ENCODE data around the gene SSR1. TPM values are rescaled to one million over a fixed set of nuclear protein-coding genes. Genes with fewer than 3 reads are reported as not detected.

Gene SSR1
- polyA plus RNA-seq, 1 experiment = 375 TPM

DNA sequence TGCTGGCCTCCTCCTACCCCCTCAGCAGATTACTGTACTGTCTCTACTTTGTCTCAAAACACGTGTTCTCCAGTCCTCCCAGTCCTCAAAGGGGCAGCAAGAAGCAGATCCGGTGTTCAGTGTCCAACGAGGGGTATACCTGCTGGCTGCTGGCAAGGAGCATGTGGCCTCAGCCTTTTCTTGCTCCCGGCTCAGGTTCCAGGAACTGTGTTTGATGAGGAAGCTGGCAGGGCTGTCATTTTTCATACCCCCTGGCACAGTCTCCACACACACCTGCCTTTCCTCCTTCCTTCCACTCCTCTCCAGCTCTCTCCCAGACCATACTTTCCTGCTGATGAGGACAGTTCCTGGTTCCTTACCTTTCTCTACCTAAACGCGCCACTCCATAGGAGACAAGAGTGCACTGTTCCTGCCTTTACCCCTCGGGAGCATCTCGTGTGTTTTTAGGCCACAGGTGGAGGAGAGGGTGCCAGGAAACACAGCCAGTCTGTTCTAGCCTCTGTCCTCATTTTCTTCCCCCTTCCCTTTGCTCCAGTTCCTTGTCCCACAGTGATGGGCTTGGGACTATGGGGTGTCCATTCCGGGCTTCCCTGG lies 77.2 kb downstream of the SSR1 start:
- no peaks in the 10 kb centered on the region for H3K27me3 ChIP-seq (ENCODE audit: control insufficient read depth, insufficient read depth, low read length)
- no peak overlapping the region for H3K27ac ChIP-seq (ENCODE audit: low read depth, low read length)
- TF ChIP-seq, protein P1, sequence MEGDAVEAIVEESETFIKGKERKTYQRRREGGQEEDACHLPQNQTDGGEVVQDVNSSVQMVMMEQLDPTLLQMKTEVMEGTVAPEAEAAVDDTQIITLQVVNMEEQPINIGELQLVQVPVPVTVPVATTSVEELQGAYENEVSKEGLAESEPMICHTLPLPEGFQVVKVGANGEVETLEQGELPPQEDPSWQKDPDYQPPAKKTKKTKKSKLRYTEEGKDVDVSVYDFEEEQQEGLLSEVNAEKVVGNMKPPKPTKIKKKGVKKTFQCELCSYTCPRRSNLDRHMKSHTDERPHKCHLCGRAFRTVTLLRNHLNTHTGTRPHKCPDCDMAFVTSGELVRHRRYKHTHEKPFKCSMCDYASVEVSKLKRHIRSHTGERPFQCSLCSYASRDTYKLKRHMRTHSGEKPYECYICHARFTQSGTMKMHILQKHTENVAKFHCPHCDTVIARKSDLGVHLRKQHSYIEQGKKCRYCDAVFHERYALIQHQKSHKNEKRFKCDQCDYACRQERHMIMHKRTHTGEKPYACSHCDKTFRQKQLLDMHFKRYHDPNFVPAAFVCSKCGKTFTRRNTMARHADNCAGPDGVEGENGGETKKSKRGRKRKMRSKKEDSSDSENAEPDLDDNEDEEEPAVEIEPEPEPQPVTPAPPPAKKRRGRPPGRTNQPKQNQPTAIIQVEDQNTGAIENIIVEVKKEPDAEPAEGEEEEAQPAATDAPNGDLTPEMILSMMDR (IDR thresholded peaks at IDR 0.05; ENCODE audit: low read depth, low read length) = no peak
- POLR2A ChIA-PET = no interaction called here
- CTCF ChIA-PET = interaction anchor here (0.6 to 1.1 kb wide), 2 partner anchors 12 to 506 kb away, joined by 3 to 4 read pairs; no protein-coding TSS in a partner anchor
- DNase-seq (ENCODE audit: low read depth, low spot score) = no peak
- no peak overlapping the region for H3K4me3 ChIP-seq (ENCODE audit: low read depth, low read length)
- no peaks in the 10 kb centered on the region; the same call in 1 of the 2 replicates for H3K9me3 ChIP-seq (ENCODE audit: control insufficient read depth, insufficient read depth, low read length)

- H3K27me3 ChIP-seq (ENCODE audit: control insufficient read depth, insufficient read depth, low read length) = no peaks in the 10 kb centered on the region
- no peak overlapping the region for H3K4me3 ChIP-seq (ENCODE audit: low read depth, low read length)
- POLR2A ChIA-PET = no interaction called here
- TF ChIP-seq, protein P1 (IDR thresholded peaks at IDR 0.05; ENCODE audit: low read depth, low read length) = no peak
- CTCF ChIA-PET = interaction anchor here (0.8 to 4.2 kb wide), 3 partner anchors 9 to 557 kb away, joined by 3 to 37 read pairs (median 7); no protein-coding TSS in a partner anchor
- peaks cover 1% of the 10 kb centered on the region; the same call in 1 of the 2 replicates for H3K9me3 ChIP-seq (ENCODE audit: control insufficient read depth, insufficient read depth, low read length)
- DNase-seq (ENCODE audit: low read depth, low spot score) = no peak
- H3K27ac ChIP-seq (ENCODE audit: low read depth, low read length) = no peak overlapping the region
These were observed 78.5 kb downstream of the SSR1 start for GRCh38 chr6:7234547-7234946.

- Histone ChIP-seq H3K27me3 (ENCODE audit: control insufficient read depth, insufficient read depth, low read length) (no peaks in the 10 kb centered on the region), H3K27ac (ENCODE audit: low read depth, low read length) (peak overlapping the region; percentile 21), H3K4me3 (ENCODE audit: low read depth, low read length) (no peak overlapping the region), H3K9me3 (ENCODE audit: control insufficient read depth, insufficient read depth, low read length) (peaks cover 3% of the 10 kb centered on the region; the same call in 1 of the 2 replicates)
- no peak for DNase-seq (ENCODE audit: low read depth, low spot score)
- ChIA-PET CTCF (interaction anchor here (0.6 to 4.2 kb wide), 3 partner anchors 11 to 507 kb away, joined by 3 to 37 read pairs (median 6); no protein-coding TSS in a partner anchor), POLR2A (no interaction called here)
- TF ChIP-seq, protein P1 (IDR thresholded peaks at IDR 0.05; ENCODE audit: low read depth, low read length) = no peak
These were observed 80.6 kb downstream of the SSR1 start for GRCh38 chr6:7232351-7232750.

DNA sequence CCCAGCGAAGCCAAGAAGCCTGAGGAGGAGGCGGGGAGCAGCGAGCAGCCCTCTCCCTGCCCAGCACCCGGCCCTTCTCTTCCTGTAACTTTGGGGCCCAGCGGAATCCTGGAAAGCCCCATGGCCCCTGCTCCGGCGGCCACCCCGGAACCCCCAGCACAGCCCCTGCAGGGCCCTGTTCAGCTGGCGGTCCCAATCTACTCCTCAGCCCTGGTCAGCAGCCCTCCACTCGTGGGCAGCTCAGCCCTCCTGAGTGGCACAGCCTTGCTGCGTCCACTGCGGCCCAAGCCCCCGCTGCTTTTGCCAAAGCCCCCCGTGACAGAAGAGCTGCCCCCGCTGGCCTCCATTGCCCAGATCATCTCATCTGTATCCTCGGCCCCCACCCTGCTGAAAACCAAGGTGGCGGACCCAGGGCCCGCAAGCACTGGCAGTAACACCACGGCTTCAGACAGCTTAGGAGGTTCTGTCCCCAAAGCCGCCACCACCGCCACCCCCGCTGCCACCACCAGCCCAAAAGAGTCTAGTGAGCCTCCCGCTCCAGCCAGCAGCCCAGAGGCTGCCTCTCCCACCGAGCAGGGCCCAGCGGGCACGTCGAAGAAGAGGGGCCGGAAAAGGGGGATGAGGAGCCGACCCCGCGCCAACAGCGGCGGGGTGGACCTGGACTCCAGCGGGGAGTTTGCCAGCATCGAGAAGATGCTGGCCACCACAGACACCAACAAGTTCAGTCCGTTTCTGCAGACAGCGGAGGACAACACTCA lies 81.9 kb downstream of the SSR1 start:
- H3K4me3 ChIP-seq (ENCODE audit: low read depth, low read length) = no peak overlapping the region
- no peaks in the 10 kb centered on the region for H3K27me3 ChIP-seq (ENCODE audit: control insufficient read depth, insufficient read depth, low read length)
- no peak overlapping the region for H3K27ac ChIP-seq (ENCODE audit: low read depth, low read length)
- ChIA-PET CTCF (interaction anchor here (4.2 kb wide), 1 partner anchor 12 kb away, joined by 37 read pairs; no protein-coding TSS in a partner anchor), POLR2A (no interaction called here)
- TF ChIP-seq, protein P1 (IDR thresholded peaks at IDR 0.05; ENCODE audit: low read depth, low read length) = no peak
- no peak for DNase-seq (ENCODE audit: low read depth, low spot score)
- H3K9me3 ChIP-seq (ENCODE audit: control insufficient read depth, insufficient read depth, low read length) = peaks cover 3% of the 10 kb centered on the region; the same call in 1 of the 2 replicates

- ChIA-PET POLR2A (no interaction called here), CTCF (no interaction called here)
- Histone ChIP-seq H3K9me3 (ENCODE audit: control insufficient read depth, insufficient read depth, low read length) (peaks cover 3% of the 10 kb centered on the region; the same call in 1 of the 2 replicates), H3K4me3 (ENCODE audit: low read depth, low read length) (no peak overlapping the region), H3K27me3 (ENCODE audit: control insufficient read depth, insufficient read depth, low read length) (no peaks in the 10 kb centered on the region), H3K27ac (ENCODE audit: low read depth, low read length) (no peak overlapping the region)
- no peak for DNase-seq (ENCODE audit: low read depth, low spot score)
- TF ChIP-seq, protein P1 (IDR thresholded peaks at IDR 0.05; ENCODE audit: low read depth, low read length) = no peak
These were observed 82.7 kb downstream of the SSR1 start for GRCh38 chr6:7230327-7230691.

All from AG04450 (cell line).